CD4-positive, alpha-beta T cell (primary cell): ENCODE measurements around the gene CAMTA1. TPM values are rescaled to one million over a fixed set of nuclear protein-coding genes. Genes with fewer than 3 reads are reported as not detected.

ENCODE experiments used
- ATAC-seq: fragments of 200-7000 bp; cut with Tn5 transposase; one replicate; pipeline ENCODE4 v1.10.0; 2022; ENCODE audit warnings: mild to moderate bottlenecking; ENCODE audit not compliant: poor library complexity
- CTCF ChIA-PET: fragments of 350-600 bp; sonication (Branson Sonifier 250); formaldehyde crosslinking; loops from one replicate; lab custom pipeline; 2021; ENCODE audit warnings: antibody characterized with exemption, inconsistent platforms; lab: Charles Lee
- POLR2A ChIA-PET: fragments of 350-600 bp; sonication (Branson Sonifier 250); formaldehyde crosslinking; loops from one replicate; lab custom pipeline; 2021; ENCODE audit warnings: antibody characterized with exemption, inconsistent platforms; lab: Charles Lee
- DNase-seq, 14 experiments: peaks; one replicate each; pipeline ENCODE4 v3.0.0-alpha.2; 2013 to 2020; ENCODE audit warnings: mixed read lengths in 2 of 14
- H3K27ac ChIP-seq, 2 donors: one replicate each; pipeline versions ENCODE4 v1.5.1 to v1.7.0; 2013; ENCODE audit warnings: low read length in 2 of 2, low read depth in 1 of 2, mild to moderate bottlenecking in 1 of 2
- H3K27me3 ChIP-seq, 2 experiments: 1 replicate in 1 of 2; 2 replicates in 1 of 2; pipeline versions ENCODE4 v1.6.1 to v1.7.0; 2013; ENCODE audit warnings: low read length in 2 of 2, control low read depth in 1 of 2, mild to moderate bottlenecking in 1 of 2, moderate library complexity in 1 of 2; ENCODE audit not compliant: insufficient read depth in 2 of 2, control insufficient read depth in 1 of 2
- H3K36me3 ChIP-seq: one replicate; pipeline ENCODE4 v1.6.1; 2013; ENCODE audit warnings: low read length, control low read depth; ENCODE audit not compliant: insufficient read depth
- H3K4me1 ChIP-seq: one replicate; pipeline ENCODE4 v1.6.1; 2013; ENCODE audit warnings: low read length, control low read depth; ENCODE audit not compliant: insufficient read depth
- H3K4me3 ChIP-seq: one replicate; pipeline ENCODE4 v1.5.1; 2013; ENCODE audit warnings: mild to moderate bottlenecking, low read length, moderate library complexity
- H3K9me3 ChIP-seq, 2 experiments: 1 replicate in 1 of 2; 2 replicates in 1 of 2; pipeline versions ENCODE4 v1.6.1 to v1.7.0; 2013; ENCODE audit warnings: low read length in 2 of 2, mild to moderate bottlenecking in 2 of 2, control low read depth in 1 of 2, moderate library complexity in 1 of 2; ENCODE audit not compliant: control insufficient read depth in 1 of 2, insufficient read depth in 1 of 2
- H3K27ac Mint-ChIP-seq: one replicate; pipeline ENCODE4 v1.8.0; 2020; ENCODE audit warnings: mixed read lengths
- H3K27me3 Mint-ChIP-seq: one replicate; pipeline ENCODE4 v1.8.0; 2021; ENCODE audit warnings: mixed read lengths
- H3K36me3 Mint-ChIP-seq: one replicate; pipeline ENCODE4 v1.8.0; 2021; ENCODE audit warnings: low read depth, mixed read lengths
- H3K4me1 Mint-ChIP-seq: one replicate; pipeline ENCODE4 v1.8.0; 2021; ENCODE audit warnings: low read depth, mixed read lengths
- H3K4me3 Mint-ChIP-seq: one replicate; pipeline ENCODE4 v1.8.0; 2020; ENCODE audit warnings: mild to moderate bottlenecking, mixed read lengths
- H3K9me3 Mint-ChIP-seq: one replicate; pipeline ENCODE4 v1.8.0; 2020; ENCODE audit warnings: mixed read lengths
- CTCF ChIP-seq: fragments of 200-600 bp; IDR thresholded peaks from one replicate; pipeline ENCODE4 v1.8.0; 2022; ENCODE audit warnings: antibody characterized with exemption, mild to moderate bottlenecking
- intact Hi-C, 2 experiments: fragments of 100-400 bp; cut with DNase I in 1 of 2; cut with micrococcal nuclease in 1 of 2; formaldehyde crosslinking; loops; one replicate each; pipeline versions ENCODE4 v1.15.1 to v1.9.0; 2023 to 2025; cut with DNase I, micrococcal nuclease
- total RNA-seq, 174 experiments: library from RNA in 2 of 174; stranded (reverse) in 2 of 174; gene quantifications; one replicate each; pipeline ENCODE4 v1.2.3 and lab custom pipeline; 2021 to 2026

CAMTA1 gene
- total RNA-seq, 2 experiments from 2014 or later, result 38.6 to 39.3 TPM

GRCh38 chr1:7339014-7339413 lies 553.8 kb downstream of the CAMTA1 start:
- no peaks in the 10 kb centered on the region for H3K4me1 Mint-ChIP-seq
- no peak overlapping the region for H3K4me3 Mint-ChIP-seq
- Histone ChIP-seq H3K4me1 (no peaks in the 10 kb centered on the region), H3K27ac (no peak overlapping the region), H3K4me3 (no peak overlapping the region), H3K36me3 (no peaks in the 10 kb centered on the region), H3K9me3 (peaks cover 0 to 13% of the 10 kb centered on the region in 2 experiments), H3K27me3 (no peaks in the 10 kb centered on the region)
- H3K27me3 Mint-ChIP-seq, result peaks cover 9% of the 10 kb centered on the region
- H3K36me3 Mint-ChIP-seq, result no peaks in the 10 kb centered on the region
- ATAC-seq, result no peak
- ChIA-PET POLR2A (no interaction called here), CTCF (no interaction called here)
- no peak for DNase-seq
- intact Hi-C loops, result no loop called here
- peaks cover 2% of the 10 kb centered on the region for H3K9me3 Mint-ChIP-seq
- no peak for TF ChIP-seq CTCF
- H3K27ac Mint-ChIP-seq, result no peak overlapping the region

- no peak for ATAC-seq
- Histone ChIP-seq H3K4me3 (no peak overlapping the region), H3K27me3 (no peaks in the 10 kb centered on the region), H3K4me1 (no peaks in the 10 kb centered on the region), H3K36me3 (no peaks in the 10 kb centered on the region), H3K9me3 (peaks cover 0 to 13% of the 10 kb centered on the region in 2 experiments), H3K27ac (no peak overlapping the region)
- Mint-ChIP-seq H3K4me3 (no peak overlapping the region), H3K4me1 (no peaks in the 10 kb centered on the region), H3K27me3 (no peaks in the 10 kb centered on the region), H3K27ac (no peak overlapping the region), H3K36me3 (no peaks in the 10 kb centered on the region), H3K9me3 (peaks cover 2% of the 10 kb centered on the region)
- intact Hi-C loops, result no loop called here
- no peak for DNase-seq
- POLR2A ChIA-PET, result no interaction called here
- CTCF ChIA-PET, result no interaction called here
- TF ChIP-seq CTCF, result no peak
These were observed 554.7 kb downstream of the CAMTA1 start for GRCh38 chr1:7339953-7340352.

GRCh38 chr1:7341145-7341905 lies 556.1 kb downstream of the CAMTA1 start:
- Histone ChIP-seq H3K4me3 (no peak overlapping the region), H3K4me1 (no peaks in the 10 kb centered on the region), H3K27me3 (no peaks in the 10 kb centered on the region), H3K9me3 (peaks cover 0 to 13% of the 10 kb centered on the region in 2 experiments), H3K36me3 (no peaks in the 10 kb centered on the region), H3K27ac (no peak overlapping the region)
- no peaks in the 10 kb centered on the region for H3K36me3 Mint-ChIP-seq
- H3K27me3 Mint-ChIP-seq, result no peaks in the 10 kb centered on the region
- DNase-seq (no peak), ATAC-seq (no peak)
- ChIA-PET CTCF (no interaction called here), POLR2A (no interaction called here)
- TF ChIP-seq CTCF, result no peak
- no peak overlapping the region for H3K27ac Mint-ChIP-seq
- H3K9me3 Mint-ChIP-seq, result peaks cover 2% of the 10 kb centered on the region
- no peak overlapping the region for H3K4me3 Mint-ChIP-seq
- no peaks in the 10 kb centered on the region for H3K4me1 Mint-ChIP-seq
- intact Hi-C loops, result no loop called here
